Sigmoid colon (tissue), 3 donors: ENCODE results near the gene DACT3.

Experiments used
- CTCF ChIP-seq, 4 experiments: fragments of 450-650 bp in 3 of 4; fragments of 200-600 bp in 1 of 4; IDR thresholded peaks; one replicate each; pipeline ENCODE4 v1.5.1; 2016 to 2019; ENCODE audit warnings: antibody characterized with exemption in 4 of 4, mild to moderate bottlenecking in 3 of 4, moderate library complexity in 2 of 4
- POLR2A ChIP-seq, 2 donors: fragments of 450-650 bp; IDR thresholded peaks; one replicate each; pipeline ENCODE4 v1.6.1; 2016; ENCODE audit warnings: antibody characterized with exemption in 2 of 2, mild to moderate bottlenecking in 2 of 2, moderate library complexity in 2 of 2

GRCh38 chr19:46710687-46711086 lies 49.7 kb upstream of the DACT3 start:
- no peak for TF ChIP-seq POLR2A (IDR thresholded peaks at IDR 0.05)
- TF ChIP-seq CTCF (IDR thresholded peaks at IDR 0.05): no peak
